ENCODE results near the gene KBTBD13.

The KBTBD13 gene

GRCh38 chr15:65058394-65059368, 17.9 kb upstream of the KBTBD13 start:
- TF ChIP-seq TAF1 (IDR thresholded peaks at IDR 0.05; ENCODE audit: borderline replicate concordance, insufficient read depth, low read length) (no peak), POLR2AphosphoS5 (IDR thresholded peaks at IDR 0.05; ENCODE audit: low read depth, low read length) (no peak), SIN3A (IDR thresholded peaks at IDR 0.05; ENCODE audit: borderline replicate concordance, insufficient read depth, low read length) (no peak), FOXP2 (optimal IDR thresholded peaks at IDR 0.05; ENCODE audit: borderline replicate concordance, extremely low read depth, extremely low read length, insufficient read depth) (no peak), REST (IDR thresholded peaks at IDR 0.05; ENCODE audit: insufficient read depth in 1 of 2, low read depth in 2 of 2, low read length in 2 of 2) (no peak)

DNA sequence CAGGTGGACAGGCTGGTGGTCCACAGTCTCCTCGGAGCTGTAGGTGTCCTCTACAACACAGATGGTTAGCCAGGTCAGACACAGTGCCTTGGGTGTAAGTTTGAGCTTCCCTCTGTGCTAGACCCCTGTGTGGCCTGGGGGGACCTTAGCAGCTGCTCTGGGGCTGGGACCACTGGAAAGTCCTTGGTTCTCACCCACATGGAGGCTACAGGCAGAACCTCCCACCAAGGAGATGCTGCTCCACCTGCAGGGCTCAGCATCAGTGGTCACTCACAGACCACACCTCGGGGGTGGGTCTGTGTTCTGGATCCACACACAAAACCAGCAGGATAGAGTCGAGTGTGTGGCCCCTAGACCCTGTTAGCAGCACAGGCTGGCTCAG, 17.2 kb upstream of the KBTBD13 start:
- no peak for TF ChIP-seq TAF1 (IDR thresholded peaks at IDR 0.05; ENCODE audit: borderline replicate concordance, insufficient read depth, low read length)
- TF ChIP-seq REST (IDR thresholded peaks at IDR 0.05; ENCODE audit: insufficient read depth in 1 of 2, low read depth in 2 of 2, low read length in 2 of 2) = no peak
- TF ChIP-seq SIN3A (IDR thresholded peaks at IDR 0.05; ENCODE audit: borderline replicate concordance, insufficient read depth, low read length) = no peak
- no peak for TF ChIP-seq POLR2AphosphoS5 (IDR thresholded peaks at IDR 0.05; ENCODE audit: low read depth, low read length)
- no peak for TF ChIP-seq FOXP2 (optimal IDR thresholded peaks at IDR 0.05; ENCODE audit: borderline replicate concordance, extremely low read depth, extremely low read length, insufficient read depth)

DNA sequence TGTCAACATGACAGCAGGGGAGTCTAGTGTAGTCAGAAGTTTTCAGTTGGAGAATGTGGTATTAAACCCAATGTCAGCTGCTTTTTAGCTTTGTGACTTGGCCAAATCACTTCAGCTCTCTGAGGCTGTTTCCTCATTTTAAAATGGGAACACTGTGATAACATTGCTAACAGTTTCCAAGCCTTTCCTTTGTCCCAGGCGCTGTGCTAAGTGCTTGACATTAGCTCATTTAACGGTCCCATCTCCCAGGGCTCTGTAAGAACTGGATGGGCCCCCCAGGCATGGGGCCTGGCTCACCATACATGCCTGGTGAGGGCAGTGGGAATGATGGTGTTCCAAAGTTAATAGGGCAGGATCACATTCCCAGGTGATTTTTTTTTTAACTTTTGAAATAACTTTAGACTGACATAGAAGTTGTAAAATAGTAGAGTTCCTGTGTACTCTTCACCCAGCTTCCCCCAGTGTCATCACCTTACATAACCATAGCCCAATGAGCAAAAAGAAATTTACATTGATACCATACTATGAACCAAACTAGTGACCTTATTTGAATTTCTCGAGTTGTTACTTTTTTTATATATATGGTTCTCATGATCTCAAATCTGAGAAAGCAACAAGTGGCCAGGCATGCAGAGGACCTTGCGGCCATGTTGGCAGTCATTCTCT, 16.5 kb upstream of the KBTBD13 start:
- no peak for TF ChIP-seq SIN3A (IDR thresholded peaks at IDR 0.05; ENCODE audit: borderline replicate concordance, insufficient read depth, low read length)
- no peak for TF ChIP-seq TAF1 (IDR thresholded peaks at IDR 0.05; ENCODE audit: borderline replicate concordance, insufficient read depth, low read length)
- TF ChIP-seq POLR2AphosphoS5 (IDR thresholded peaks at IDR 0.05; ENCODE audit: low read depth, low read length) = no peak
- TF ChIP-seq FOXP2 (optimal IDR thresholded peaks at IDR 0.05; ENCODE audit: borderline replicate concordance, extremely low read depth, extremely low read length, insufficient read depth) = no peak
- TF ChIP-seq REST (IDR thresholded peaks at IDR 0.05; ENCODE audit: insufficient read depth in 1 of 2, low read depth in 2 of 2, low read length in 2 of 2) = no peak

DNA sequence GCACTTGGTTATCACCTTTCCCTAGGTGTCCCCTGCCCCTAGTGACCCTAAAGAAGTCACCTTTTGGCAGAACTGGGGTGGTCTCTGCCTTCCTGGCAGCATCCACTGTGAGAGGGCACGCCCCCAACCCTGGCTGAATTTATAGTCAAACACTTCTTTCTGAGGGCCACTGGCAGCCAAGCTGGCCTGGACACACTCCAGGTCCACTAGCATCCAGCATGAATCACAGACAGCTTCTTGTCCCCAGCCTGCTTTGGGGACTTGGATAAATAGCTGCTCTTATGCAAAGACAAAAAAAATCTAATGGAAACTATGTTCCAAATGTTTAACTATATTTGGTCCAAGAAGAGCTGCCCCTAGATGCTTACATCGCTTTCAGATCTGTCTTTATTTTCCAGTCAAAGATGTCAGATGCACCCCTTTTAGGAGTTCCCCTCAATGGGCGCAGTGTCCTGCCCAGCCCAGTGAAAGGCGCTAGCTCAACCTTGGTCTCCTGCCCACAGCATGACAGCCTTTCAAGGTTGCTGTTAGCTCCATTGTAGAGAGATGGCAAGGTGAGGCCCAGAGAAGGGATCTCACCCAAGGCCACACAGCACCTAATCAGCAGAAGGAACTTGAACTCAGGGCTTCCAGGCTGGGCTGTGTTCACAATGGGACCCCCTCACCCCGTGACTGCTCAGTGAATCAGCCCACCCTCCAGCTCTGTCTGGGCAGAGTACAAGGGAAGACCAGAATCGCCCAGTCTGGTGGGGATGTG, 15.7 kb upstream of the KBTBD13 start:
- TF ChIP-seq POLR2AphosphoS5 (IDR thresholded peaks at IDR 0.05; ENCODE audit: low read depth, low read length) (no peak), TAF1 (IDR thresholded peaks at IDR 0.05; ENCODE audit: borderline replicate concordance, insufficient read depth, low read length) (no peak), FOXP2 (optimal IDR thresholded peaks at IDR 0.05; ENCODE audit: borderline replicate concordance, extremely low read depth, extremely low read length, insufficient read depth) (no peak), REST (IDR thresholded peaks at IDR 0.05; ENCODE audit: insufficient read depth in 1 of 2, low read depth in 2 of 2, low read length in 2 of 2) (no peak), SIN3A (IDR thresholded peaks at IDR 0.05; ENCODE audit: borderline replicate concordance, insufficient read depth, low read length) (no peak)

All from PFSK-1 (cell line).